GM19467 (cell line): ENCODE data around the gene SERTM1.

Source experiments
- ATAC-seq: cut with Tn5 transposase; IDR thresholded peaks from one replicate; pipeline ENCODE4 v1.9.1; 2021; ENCODE audit warnings: mild to moderate bottlenecking, moderate library complexity; ENCODE audit not compliant: unreplicated experiment

SERTM1 gene

GRCh38 chr13:36710396-36710795 is 36.6 kb downstream of the SERTM1 start:
- ATAC-seq = no peak

DNA sequence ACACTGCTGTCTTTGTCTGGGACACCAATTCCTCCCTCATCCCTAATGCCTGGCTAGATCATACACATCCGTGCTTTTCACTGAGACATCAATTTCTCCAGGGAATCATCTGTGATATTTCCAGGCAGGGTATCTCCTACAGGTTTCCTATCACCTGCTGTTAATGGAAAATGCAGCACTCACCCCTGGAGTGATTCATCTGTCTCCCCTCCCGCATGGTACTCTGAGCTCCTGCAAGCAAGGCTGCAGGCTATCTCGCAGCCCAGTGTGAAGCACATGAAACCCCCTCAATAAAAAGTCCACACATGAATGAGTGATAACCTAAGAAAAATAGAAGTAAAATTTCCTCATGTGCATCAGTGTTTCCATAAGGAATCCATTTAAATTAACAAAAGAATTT is 38.5 kb downstream of the SERTM1 start:
- no peak for ATAC-seq

- no peak for ATAC-seq
Measured at GRCh38 chr13:36712770-36713169, 39.0 kb downstream of the SERTM1 start.

DNA sequence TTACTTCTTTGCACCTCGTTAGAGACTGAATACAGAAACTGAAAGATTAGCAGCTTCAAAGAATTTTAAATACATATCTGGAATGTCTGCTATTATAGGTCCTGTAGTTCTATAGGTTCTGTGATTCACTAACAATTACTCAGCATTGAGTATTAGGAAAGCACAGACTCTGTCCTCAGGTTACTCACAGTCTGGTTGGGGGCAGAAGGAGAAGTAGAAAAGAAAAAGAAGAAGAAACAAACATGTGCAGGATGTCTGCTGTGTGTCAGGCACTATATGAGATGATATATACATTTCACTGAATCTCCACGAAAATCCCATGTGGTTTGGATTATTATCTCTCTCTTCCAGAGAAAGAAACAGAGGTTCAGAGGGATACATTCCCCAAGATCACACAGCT is 40.1 kb downstream of the SERTM1 start:
- no peak for ATAC-seq

GRCh38 chr13:36715841-36716240 is 42.0 kb downstream of the SERTM1 start:
- ATAC-seq = no peak

- ATAC-seq = no peak
Measured at GRCh38 chr13:36717017-36717416, 43.2 kb downstream of the SERTM1 start.

GRCh38 chr13:36717966-36718545 is 44.2 kb downstream of the SERTM1 start:
- ATAC-seq = no peak

- ATAC-seq = no peak
Measured at GRCh38 chr13:36718686-36719085, 44.9 kb downstream of the SERTM1 start.

- no peak for ATAC-seq
Measured at GRCh38 chr13:36724141-36724540, 50.3 kb downstream of the SERTM1 start.

DNA sequence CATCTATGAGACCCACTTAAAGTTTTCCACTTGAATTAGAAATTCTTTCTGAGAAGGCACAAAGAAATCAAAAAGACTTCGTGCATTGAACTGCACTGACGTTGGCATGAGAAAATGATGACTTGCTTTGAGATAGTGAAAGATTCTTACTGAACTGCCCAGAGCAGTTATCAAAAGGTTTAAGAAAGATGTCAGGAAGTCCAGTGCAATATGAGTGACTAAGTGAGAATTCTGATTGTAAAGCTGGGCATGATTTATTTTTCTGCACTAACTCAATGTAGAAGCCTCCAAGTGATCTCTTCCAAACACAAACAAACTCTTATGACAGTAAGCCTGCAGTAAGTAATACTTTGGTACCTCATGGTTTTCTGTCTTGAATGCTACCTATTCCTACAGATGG is 52.1 kb downstream of the SERTM1 start:
- ATAC-seq = no peak

- ATAC-seq = no peak
Measured at GRCh38 chr13:36728006-36728405, 54.2 kb downstream of the SERTM1 start.

GRCh38 chr13:36736119-36736726 is 62.4 kb downstream of the SERTM1 start:
- no peak for ATAC-seq

DNA sequence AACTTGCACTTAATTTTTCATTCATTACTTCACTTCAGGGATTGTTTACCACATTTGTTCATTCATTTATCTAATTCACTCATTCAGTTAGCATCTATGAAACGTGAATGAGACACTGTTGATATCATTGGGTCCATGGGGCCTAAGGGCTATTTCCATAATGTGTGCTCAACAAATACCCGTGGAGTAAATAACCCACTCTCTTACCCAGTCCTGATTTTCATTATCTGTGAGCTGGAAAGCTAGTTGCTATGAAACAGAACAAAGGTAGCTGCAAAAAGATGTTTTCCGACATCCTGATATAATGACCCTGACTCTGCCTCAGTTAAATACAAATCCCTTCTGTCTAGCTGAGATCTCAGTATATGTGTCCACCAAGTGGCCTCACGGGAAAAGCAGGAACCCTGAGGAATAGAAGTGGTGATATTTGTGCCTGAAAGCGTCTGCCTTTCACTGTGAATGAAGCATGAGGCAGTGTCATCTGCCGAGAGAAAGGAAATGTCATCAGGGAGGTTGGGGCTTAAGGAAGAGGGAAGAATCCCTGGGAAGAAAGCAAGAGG is 63.8 kb downstream of the SERTM1 start:
- no peak for ATAC-seq

DNA sequence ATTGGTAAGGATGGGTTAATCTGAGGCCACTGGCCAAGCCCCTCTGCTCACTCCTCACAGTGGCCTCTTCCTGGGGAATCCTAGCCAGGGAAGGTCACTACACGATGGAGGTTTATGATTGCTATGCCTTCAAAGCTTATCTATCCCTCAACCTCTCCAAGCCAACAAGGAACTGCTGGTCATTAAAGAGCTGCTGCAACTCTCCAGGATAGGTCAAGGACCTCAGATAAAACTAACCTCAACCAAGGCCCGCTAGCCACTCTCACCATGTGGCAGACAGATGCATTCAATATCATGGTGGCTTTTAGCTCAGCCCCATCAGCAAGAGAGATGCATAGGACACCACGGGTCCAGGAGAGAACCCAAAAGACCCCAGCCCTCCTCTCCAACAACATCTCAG is 71.6 kb downstream of the SERTM1 start:
- no peak for ATAC-seq

- ATAC-seq = no peak
Measured at GRCh38 chr13:36746051-36746450, 72.2 kb downstream of the SERTM1 start.
